Gastroesophageal sphincter (tissue), 4 donors: Measurements from ENCODE around the gene PGBD5. TPM values are rescaled to one million over a fixed set of nuclear protein-coding genes. Genes with fewer than 3 reads are reported as not detected.
"Not testable (repeated sequence)": the region's sequence is repeated elsewhere in the genome, so short reads cannot be mapped to it uniquely, and the experiment has no call there.

Experiments
- ATAC-seq: fragments of 150-250 bp; one replicate; pipeline ENCODE4 v1.9.1; 2016; ENCODE audit warnings: mild to moderate bottlenecking, moderate library complexity
- H3K27ac ChIP-seq, 4 donors: fragments of 200-600 bp; sonication (generic) in 3 of 4; 1 replicate in 3 of 4; 2 replicates in 1 of 4; pipeline ENCODE4 v1.5.1; 2016 to 2019
- H3K27me3 ChIP-seq: fragments of 200-600 bp; sonication (generic); one replicate; pipeline ENCODE4 v1.5.1; 2019
- H3K36me3 ChIP-seq, 2 donors: fragments of 200-600 bp; sonication (generic); one replicate each; pipeline ENCODE4 v1.5.1; 2019; ENCODE audit warnings: control low read depth in 1 of 2
- H3K4me1 ChIP-seq, 3 donors: fragments of 200-600 bp; sonication (generic); 1 replicate in 2 of 3; 2 replicates in 1 of 3; pipeline ENCODE4 v1.5.1; 2016 to 2019; ENCODE audit warnings: control low read depth in 2 of 3
- H3K4me3 ChIP-seq, 2 donors: fragments of 200-600 bp; sonication (generic); one replicate each; pipeline ENCODE4 v1.5.1; 2019; ENCODE audit warnings: mild to moderate bottlenecking in 1 of 2, moderate library complexity in 1 of 2
- H3K9me3 ChIP-seq, 3 donors: fragments of 200-600 bp; sonication (generic); one replicate each; pipeline ENCODE4 v1.5.1; 2017 to 2019; ENCODE audit warnings: control low read depth in 2 of 3
- CTCF ChIP-seq, 4 experiments: fragments of 200-600 bp in 2 of 4; fragments of 450-650 bp in 2 of 4; sonication (generic) in 1 of 4; IDR thresholded peaks; one replicate each; pipeline ENCODE4 v1.5.1; 2017 to 2019; ENCODE audit warnings: antibody characterized with exemption in 4 of 4, mild to moderate bottlenecking in 2 of 4, moderate library complexity in 2 of 4
- EP300 ChIP-seq: sonication (generic); formaldehyde crosslinking; IDR thresholded peaks from one replicate; pipeline ENCODE4 v1.6.1; 2017; ENCODE audit warnings: antibody characterized with exemption, mild to moderate bottlenecking
- POLR2A ChIP-seq, 2 donors: fragments of 450-650 bp; IDR thresholded peaks; one replicate each; pipeline ENCODE4 v1.6.1; 2017; ENCODE audit warnings: antibody characterized with exemption in 2 of 2, mild to moderate bottlenecking in 2 of 2, moderate library complexity in 1 of 2
- POLR2AphosphoS5 ChIP-seq: sonication (generic); formaldehyde crosslinking; IDR thresholded peaks from one replicate; pipeline ENCODE4 v1.6.1; 2017; ENCODE audit warnings: antibody characterized with exemption
- WGBS, 2 donors: methylation state at CpG; one replicate each; pipeline ENCODE4 v1.1.5; 2018; ENCODE audit warnings: low coverage in 1 of 2; 5-methylcytosine and 5-hydroxymethylcytosine counted together
- total RNA-seq, 4 donors: library from RNA; depleted of rRNA; stranded (reverse); fragments of >200 nt; gene quantifications; one replicate each; pipeline ENCODE4 v1.1.0, GENCODE V29; 2016

Gene PGBD5
- total RNA-seq, 4 donors from 2014 or later = 0.15 to 1.1 (median 0.33) TPM

DNA sequence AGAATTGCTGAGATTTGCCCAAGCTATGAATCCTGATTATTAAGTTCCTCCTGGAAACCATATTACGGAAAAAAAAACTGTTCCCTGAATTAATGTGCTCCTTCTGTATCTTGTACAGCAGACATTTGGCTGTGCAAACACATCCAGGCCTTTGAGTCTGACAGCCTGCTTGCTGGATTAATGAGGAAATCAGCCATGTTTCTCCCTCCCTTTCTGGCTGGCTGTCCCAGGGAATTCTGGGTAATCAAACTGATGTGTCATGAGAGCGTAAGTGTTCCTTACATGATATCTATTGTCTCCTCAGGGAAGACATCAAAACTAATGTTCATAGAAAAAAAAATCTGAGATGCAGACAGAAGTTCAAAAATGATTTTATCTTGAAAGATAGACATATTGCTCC, 18.8 kb downstream of the PGBD5 start:
- ATAC-seq = no peak
- no peaks in the 10 kb centered on the region for H3K9me3 ChIP-seq
- no peaks in the 10 kb centered on the region for H3K4me1 ChIP-seq
- no peaks in the 10 kb centered on the region for H3K36me3 ChIP-seq
- TF ChIP-seq EP300 = no peak
- TF ChIP-seq POLR2AphosphoS5 = no peak
- TF ChIP-seq POLR2A (IDR thresholded peaks at IDR 0.05) = no peak
- no peak for TF ChIP-seq CTCF (IDR thresholded peaks at IDR 0.05)
- H3K27me3 ChIP-seq = peaks cover 5% of the 10 kb centered on the region
- WGBS, 2 donors = 17 to 21% methylated on average over 2 of the region's 2 CpGs
- no peak overlapping the region for H3K4me3 ChIP-seq
- H3K27ac ChIP-seq = no peak overlapping the region

DNA sequence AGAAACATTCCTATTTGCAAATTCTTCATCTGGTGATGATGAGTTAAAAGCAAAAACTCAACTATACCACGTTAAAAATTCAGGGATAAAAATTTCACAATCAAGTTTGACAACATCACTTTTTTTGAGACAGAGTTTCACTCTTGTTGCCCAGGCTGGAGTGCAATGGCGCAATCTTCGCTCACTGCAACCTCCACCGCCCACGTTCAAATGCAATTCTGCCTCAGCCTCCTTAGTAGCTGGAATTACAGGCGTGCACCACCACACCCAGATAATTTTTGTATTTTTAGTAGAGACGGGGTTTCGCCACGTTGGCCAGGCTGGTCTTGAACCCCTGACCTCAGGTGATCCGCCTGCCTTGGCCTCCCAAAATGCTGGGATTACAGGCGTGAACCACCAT, 19.4 kb downstream of the PGBD5 start:
- not testable (repeated sequence) for ATAC-seq, H3K27ac ChIP-seq, H3K27me3 ChIP-seq, H3K4me3 ChIP-seq, H3K9me3 ChIP-seq, H3K4me1 ChIP-seq, H3K36me3 ChIP-seq
- WGBS, 2 donors = 84 to 88% methylated on average over 6 to 9 of the region's 11 CpGs

DNA sequence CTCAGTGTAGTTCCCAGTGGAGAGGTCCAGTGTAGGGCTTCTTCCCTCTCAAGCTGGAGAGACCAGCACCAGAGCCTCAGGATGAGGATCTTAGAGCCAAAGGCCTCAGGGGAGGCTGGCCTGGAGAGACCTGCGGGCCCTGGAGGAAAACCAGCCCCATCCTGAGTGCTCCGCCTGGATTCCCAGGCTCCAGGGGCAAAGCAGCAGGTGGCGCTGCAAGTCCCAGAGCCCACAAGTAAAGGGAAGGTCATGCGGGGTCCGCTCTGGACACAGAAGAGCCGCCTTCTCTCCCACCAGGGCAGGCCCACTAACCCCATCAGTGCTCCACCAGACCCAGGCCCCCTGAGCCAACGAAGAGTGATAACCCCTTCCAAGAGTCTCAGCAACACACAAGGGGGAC, 22.7 kb downstream of the PGBD5 start:
- Histone ChIP-seq H3K9me3 (no peaks in the 10 kb centered on the region), H3K27ac (no peak overlapping the region), H3K27me3 (peaks cover 14% of the 10 kb centered on the region), H3K36me3 (no peaks in the 10 kb centered on the region), H3K4me3 (no peak overlapping the region), H3K4me1 (no peaks in the 10 kb centered on the region)
- 86% methylated on average over 1 of the region's 7 CpGs; no CpG with 5 or more reads in 1 of the 2 donors for WGBS, 2 donors
- no peak for ATAC-seq
- TF ChIP-seq POLR2A (IDR thresholded peaks at IDR 0.05) (no peak), EP300 (no peak), CTCF (IDR thresholded peaks at IDR 0.05) (no peak), POLR2AphosphoS5 (no peak)

- Histone ChIP-seq H3K9me3 (no peaks in the 10 kb centered on the region), H3K36me3 (no peaks in the 10 kb centered on the region), H3K27ac (no peak overlapping the region), H3K4me1 (no peaks in the 10 kb centered on the region), H3K4me3 (no peak overlapping the region), H3K27me3 (peaks cover 27% of the 10 kb centered on the region)
- WGBS, 2 donors = 20 to 53% methylated on average over 1 to 2 of the region's 8 CpGs
- no peak for ATAC-seq
- TF ChIP-seq CTCF (IDR thresholded peaks at IDR 0.05) (no peak), POLR2AphosphoS5 (no peak), POLR2A (IDR thresholded peaks at IDR 0.05) (no peak), EP300 (no peak)
These were observed 24.3 kb downstream of the PGBD5 start for GRCh38 chr1:230401763-230402294.

GRCh38 chr1:230401101-230401500, 25.0 kb downstream of the PGBD5 start:
- H3K4me3 ChIP-seq = no peak overlapping the region
- no peaks in the 10 kb centered on the region for H3K4me1 ChIP-seq
- ATAC-seq = no peak
- no peak for TF ChIP-seq POLR2AphosphoS5
- H3K9me3 ChIP-seq = no peaks in the 10 kb centered on the region
- peaks cover 34% of the 10 kb centered on the region for H3K27me3 ChIP-seq
- no peak overlapping the region for H3K27ac ChIP-seq
- no peaks in the 10 kb centered on the region for H3K36me3 ChIP-seq
- WGBS, 2 donors = 80 to 100% methylated on average over 1 to 2 of the region's 14 CpGs

GRCh38 chr1:230400007-230400344, 26.2 kb downstream of the PGBD5 start:
- H3K9me3 ChIP-seq = no peaks in the 10 kb centered on the region
- peaks cover 34% of the 10 kb centered on the region for H3K27me3 ChIP-seq
- no peak overlapping the region for H3K4me3 ChIP-seq
- H3K27ac ChIP-seq = no peak overlapping the region
- no peak for ATAC-seq
- H3K4me1 ChIP-seq = no peaks in the 10 kb centered on the region
- TF ChIP-seq EP300 (no peak), POLR2AphosphoS5 (no peak), CTCF (IDR thresholded peaks at IDR 0.05) (no peak), POLR2A (IDR thresholded peaks at IDR 0.05) (no peak)
- H3K36me3 ChIP-seq = no peaks in the 10 kb centered on the region
- WGBS, 2 donors = 83 to 84% methylated on average over 6 to 8 of the region's 8 CpGs
